SK-N-SH (cell line): ENCODE measurements around the gene INS. TPM values are rescaled to one million over a fixed set of nuclear protein-coding genes. Genes with fewer than 3 reads are reported as not detected.
A peak's percentile ranks its signal among the peaks of the same experiment; 100 is the strongest.

Source experiments
- CTCF ChIA-PET: fragments of 300-600, 350-600 bp; formaldehyde crosslinking; extraction: SDS; loops from one replicate; lab custom pipeline; 2021; lab: Yijun Ruan, JAX
- POLR2A ChIA-PET: fragments of 350-600 bp; sonication (Branson Sonifier 250); formaldehyde crosslinking; extraction: SDS; loops from one replicate; lab custom pipeline; 2020; ENCODE audit warnings: antibody characterized with exemption, inconsistent platforms; lab: Yijun Ruan, JAX
- DNase-seq: peaks from one replicate; pipeline ENCODE4 v3.0.0; 2012
- H2AFZ ChIP-seq: fragments of 200-600 bp; sonication (generic); 2 replicates; pipeline ENCODE4 v1.8.1; 2016; ENCODE audit warnings: antibody characterized with exemption, mild to moderate bottlenecking, low read depth
- H3F3A ChIP-seq: fragments of 200-600 bp; sonication (generic); replicated peaks from 2 replicates; pipeline ENCODE3; 2016; ENCODE audit warnings: antibody characterized with exemption, mild to moderate bottlenecking; ENCODE audit not compliant: insufficient read depth
- H3K27ac ChIP-seq, 2 experiments: fragments of 200-500 bp in 1 of 2; fragments of 200-600 bp in 1 of 2; sonication (Bioruptor generic) in 1 of 2; sonication (generic), shearing (Covaris generic) in 1 of 2; 2 replicates each; pipeline versions ENCODE4 v1.5.1 to v1.6.1; 2014 to 2016; ENCODE audit warnings: low read depth in 2 of 2, inconsistent platforms in 1 of 2, low read length in 1 of 2, mild to moderate bottlenecking in 1 of 2, mixed read lengths in 1 of 2
- H3K27me3 ChIP-seq: fragments of 200-600 bp; sonication (generic), shearing (Covaris generic); 2 replicates; pipeline ENCODE4 v1.6.1; 2016; ENCODE audit warnings: mixed run types; ENCODE audit not compliant: insufficient read depth
- H3K36me3 ChIP-seq, 2 experiments: fragments of 200-500 bp in 1 of 2; fragments of 200-600 bp in 1 of 2; sonication (Bioruptor generic) in 1 of 2; sonication (generic) in 1 of 2; replicated peaks in 1 of 2; 2 replicates each; pipeline versions ENCODE3 to v1.5.1; 2014 to 2016; ENCODE audit warnings: low read length in 1 of 2, mild to moderate bottlenecking in 1 of 2; ENCODE audit not compliant: insufficient read depth in 2 of 2, control insufficient read depth in 1 of 2
- H3K4me1 ChIP-seq, 2 experiments: fragments of 200-500 bp in 1 of 2; fragments of 200-600 bp in 1 of 2; sonication (Bioruptor generic) in 1 of 2; sonication (generic), shearing (Covaris generic) in 1 of 2; 2 replicates each; pipeline versions ENCODE4 v1.5.1 to v1.6.1; 2014 to 2016; ENCODE audit warnings: low read depth in 1 of 2, low read length in 1 of 2, mixed run types in 1 of 2; ENCODE audit not compliant: insufficient read depth in 2 of 2, control insufficient read depth in 1 of 2
- H3K4me2 ChIP-seq: fragments of 200-600 bp; sonication (generic), shearing (Covaris generic); 2 replicates; pipeline ENCODE4 v1.6.1; 2017; ENCODE audit warnings: mixed run types
- H3K4me3 ChIP-seq, 2 experiments: fragments of 200-500 bp in 1 of 2; fragments of 200-600 bp in 1 of 2; sonication (Bioruptor generic) in 1 of 2; sonication (generic), shearing (Covaris generic) in 1 of 2; 2 replicates each; pipeline versions ENCODE4 v1.5.1 to v1.8.1; 2014 to 2016; ENCODE audit warnings: low read depth in 2 of 2, inconsistent platforms in 1 of 2, low read length in 1 of 2, mild to moderate bottlenecking in 1 of 2, mixed read lengths in 1 of 2, moderate library complexity in 1 of 2
- H3K79me2 ChIP-seq: fragments of 200-600 bp; sonication (generic); 2 replicates; pipeline ENCODE4 v1.8.1; 2017; ENCODE audit warnings: mild to moderate bottlenecking; ENCODE audit not compliant: insufficient read depth
- H3K9ac ChIP-seq: fragments of 200-600 bp; sonication (generic); 2 replicates; pipeline ENCODE4 v1.6.1; 2017; ENCODE audit warnings: mixed run types
- H3K9me2 ChIP-seq: fragments of 200-600 bp; sonication (generic); 2 replicates; pipeline ENCODE4 v1.6.1; 2017; ENCODE audit warnings: mixed run types
- H3K9me3 ChIP-seq: fragments of 200-600 bp; sonication (generic); 2 replicates; pipeline ENCODE4 v1.6.1; 2017; ENCODE audit warnings: mixed run types, mild to moderate bottlenecking, moderate library complexity
- H4K20me1 ChIP-seq: fragments of 200-600 bp; sonication (generic); 2 replicates; pipeline ENCODE4 v1.6.1; 2017; ENCODE audit warnings: mild to moderate bottlenecking, mixed run types; ENCODE audit not compliant: insufficient read depth
- CHD2 ChIP-seq: fragments of 150-350 bp; IDR thresholded peaks from 2 replicates; pipeline ENCODE4 v1.6.1; 2018; ENCODE audit warnings: low read length; ENCODE audit not compliant: partially characterized antibody
- ELF1 ChIP-seq: IDR thresholded peaks from 2 replicates; pipeline ENCODE4 v1.4.0; 2012
- FOSL2 ChIP-seq: IDR thresholded peaks from 2 replicates; pipeline ENCODE4 v1.4.0; 2012; ENCODE audit warnings: low read depth, mild to moderate bottlenecking, moderate library complexity, borderline replicate concordance
- FOXJ3 ChIP-seq: sonication (generic); formaldehyde crosslinking; IDR thresholded peaks from 2 replicates; pipeline ENCODE4 v1.5.1; 2020; ENCODE audit warnings: mild to moderate bottlenecking, missing genetic modification reagents
- GATA2 ChIP-seq: sonication (generic); formaldehyde crosslinking; IDR thresholded peaks from 2 replicates; pipeline ENCODE4 v1.5.0; 2020; ENCODE audit warnings: mild to moderate bottlenecking, missing genetic modification reagents
- MXI1 ChIP-seq: IDR thresholded peaks from 2 replicates; pipeline ENCODE4 v1.6.1; 2012; ENCODE audit warnings: mild to moderate bottlenecking, low read depth, low read length, improper control_type of control experiment
- NRF1 ChIP-seq: IDR thresholded peaks from 2 replicates; pipeline ENCODE4 v1.6.1; 2012; ENCODE audit warnings: low read depth, mild to moderate bottlenecking, low read length
- PBX3 ChIP-seq: IDR thresholded peaks from 2 replicates; pipeline ENCODE4; 2012
- RAD21 ChIP-seq: IDR thresholded peaks from 2 replicates; pipeline ENCODE4 v1.6.1; 2012; ENCODE audit warnings: mild to moderate bottlenecking, low read length
- RXRA ChIP-seq: IDR thresholded peaks from 2 replicates; pipeline ENCODE4 v1.4.0; 2012; ENCODE audit warnings: low read depth, mild to moderate bottlenecking, borderline replicate concordance
- SMC3 ChIP-seq: IDR thresholded peaks from 2 replicates; pipeline ENCODE4 v1.6.1; 2012; ENCODE audit warnings: low read depth, low read length, improper control_type of control experiment
- TAF1 ChIP-seq: IDR thresholded peaks from 2 replicates; pipeline ENCODE4 v1.6.1; 2012; ENCODE audit warnings: low read depth, mild to moderate bottlenecking, low read length, moderate library complexity, borderline replicate concordance
- WGBS: methylation state at CpG from one replicate; pipeline ENCODE4 v1.1.6; 2017; ENCODE audit warnings: low lambda C conversion rate; 5-methylcytosine and 5-hydroxymethylcytosine counted together
- polyA plus RNA-seq, 3 experiments: library from polyadenylated mRNA; depleted of rRNA; stranded (reverse); fragments of >200 nt; gene quantifications; 2 replicates each; pipeline ENCODE4 v1.2.3, GENCODE V29; 2012
- TF ChIP-seq, protein P1 (sequence below): fragments of 200-600 bp; sonication (generic); IDR thresholded peaks from 2 replicates; pipeline ENCODE4 v1.6.1; 2017; ENCODE audit warnings: antibody characterized with exemption, mild to moderate bottlenecking, moderate library complexity

The INS gene
- polyA plus RNA-seq, 1 of the 3 experiments (the other 2 are of a cell fraction), result not detected

- no peaks in the 10 kb centered on the region for H3F3A ChIP-seq
- no peaks in the 10 kb centered on the region for H3K9me3 ChIP-seq
- H3K79me2 ChIP-seq, result no peaks in the 10 kb centered on the region
- no peak overlapping the region for H3K4me2 ChIP-seq
- H3K9me2 ChIP-seq, result no peaks in the 10 kb centered on the region
- H3K9ac ChIP-seq, result no peak overlapping the region
- no peak overlapping the region; a peak in 1 of 4 replicates for H3K4me3 ChIP-seq
- H4K20me1 ChIP-seq, result 0 out of 2 replicates have a peak, but pooled peaks cover 3% of the 10 kb centered on the region
- peaks cover 0 to 19% of the 10 kb centered on the region in 2 experiments; a peak in 1 of 4 replicates for H3K4me1 ChIP-seq
- TF ChIP-seq RAD21 (peak; percentile 89), FOSL2 (no peak), SMC3 (peak; percentile 61)
- TF ChIP-seq, protein P1, sequence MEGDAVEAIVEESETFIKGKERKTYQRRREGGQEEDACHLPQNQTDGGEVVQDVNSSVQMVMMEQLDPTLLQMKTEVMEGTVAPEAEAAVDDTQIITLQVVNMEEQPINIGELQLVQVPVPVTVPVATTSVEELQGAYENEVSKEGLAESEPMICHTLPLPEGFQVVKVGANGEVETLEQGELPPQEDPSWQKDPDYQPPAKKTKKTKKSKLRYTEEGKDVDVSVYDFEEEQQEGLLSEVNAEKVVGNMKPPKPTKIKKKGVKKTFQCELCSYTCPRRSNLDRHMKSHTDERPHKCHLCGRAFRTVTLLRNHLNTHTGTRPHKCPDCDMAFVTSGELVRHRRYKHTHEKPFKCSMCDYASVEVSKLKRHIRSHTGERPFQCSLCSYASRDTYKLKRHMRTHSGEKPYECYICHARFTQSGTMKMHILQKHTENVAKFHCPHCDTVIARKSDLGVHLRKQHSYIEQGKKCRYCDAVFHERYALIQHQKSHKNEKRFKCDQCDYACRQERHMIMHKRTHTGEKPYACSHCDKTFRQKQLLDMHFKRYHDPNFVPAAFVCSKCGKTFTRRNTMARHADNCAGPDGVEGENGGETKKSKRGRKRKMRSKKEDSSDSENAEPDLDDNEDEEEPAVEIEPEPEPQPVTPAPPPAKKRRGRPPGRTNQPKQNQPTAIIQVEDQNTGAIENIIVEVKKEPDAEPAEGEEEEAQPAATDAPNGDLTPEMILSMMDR, result peak; percentile 53
- WGBS, result 18% methylated on average over 11 of the region's 11 CpGs
- DNase-seq, result peak; percentile 76
- no peaks in the 10 kb centered on the region for H3K36me3 ChIP-seq
- no peak overlapping the region for H3K27ac ChIP-seq
- CTCF ChIA-PET, result interaction anchor here (0.6 to 25.3 kb wide), 72 partner anchors 9 to 604 kb away, joined by 3 to 1098 read pairs (median 7); partner anchors contain the start of genes CTSD, IGF2, INS and LSP1
- H3K27me3 ChIP-seq, result peaks cover 42% of the 10 kb centered on the region
- H2AFZ ChIP-seq, result no peak overlapping the region
- POLR2A ChIA-PET, result interaction anchor here (0.6 to 2.2 kb wide), 8 partner anchors 8 to 497 kb away, joined by 3 to 11 read pairs (median 4); no protein-coding TSS in a partner anchor
Observed at GRCh38 chr11:2149864-2150847, 10.9 kb downstream of the INS start.

GRCh38 chr11:2149460-2149859 is 11.5 kb downstream of the INS start:
- H3K4me2 ChIP-seq, result no peak overlapping the region
- no peaks in the 10 kb centered on the region for H3K79me2 ChIP-seq
- H3K9ac ChIP-seq, result no peak overlapping the region
- no peak overlapping the region for H2AFZ ChIP-seq
- DNase-seq, result no peak
- ChIA-PET CTCF (interaction anchor here (0.7 to 25.3 kb wide), 46 partner anchors 8 to 603 kb away, joined by 3 to 1098 read pairs (median 11); partner anchors contain the start of genes IGF2, INS, LSP1 and MRPL23), POLR2A (interaction anchor here (0.9 to 1.1 kb wide), 3 partner anchors 12 to 267 kb away, joined by 3 to 4 read pairs (median 3); no protein-coding TSS in a partner anchor)
- no peaks in the 10 kb centered on the region for H3K9me2 ChIP-seq
- H3K27me3 ChIP-seq, result peaks cover 47% of the 10 kb centered on the region
- H3K36me3 ChIP-seq, result no peaks in the 10 kb centered on the region
- peaks cover 0 to 19% of the 10 kb centered on the region in 2 experiments; a peak in 1 of 4 replicates for H3K4me1 ChIP-seq
- WGBS, result 31% methylated on average over 8 of the region's 8 CpGs
- TF ChIP-seq GATA2 (CRISPR knock-in tag) (no peak), PBX3 (no peak), MXI1 (no peak), NRF1 (no peak), ELF1 (no peak), CHD2 (no peak), FOXJ3 (CRISPR knock-in tag) (no peak), RXRA (no peak), TAF1 (no peak)
- TF ChIP-seq, protein P1, result no peak
- no peaks in the 10 kb centered on the region for H3K9me3 ChIP-seq
- H3K27ac ChIP-seq, result no peak overlapping the region
- no peak overlapping the region for H3K4me3 ChIP-seq
- no peaks in the 10 kb centered on the region for H3F3A ChIP-seq
- H4K20me1 ChIP-seq, result 0 out of 2 replicates have a peak, but pooled peaks cover 3% of the 10 kb centered on the region
